ENCODE measurements around the gene NPC1.
A peak's percentile ranks its signal among the peaks of the same experiment; 100 is the strongest.
"Not testable (repeated sequence)": the region's sequence is repeated elsewhere in the genome, so short reads cannot be mapped to it uniquely, and the experiment has no call there.

NPC1 gene

GRCh38 chr18:23515911-23516546 lies 70.3 kb downstream of the NPC1 start:
- DNase-seq: peak; percentile 85

DNA sequence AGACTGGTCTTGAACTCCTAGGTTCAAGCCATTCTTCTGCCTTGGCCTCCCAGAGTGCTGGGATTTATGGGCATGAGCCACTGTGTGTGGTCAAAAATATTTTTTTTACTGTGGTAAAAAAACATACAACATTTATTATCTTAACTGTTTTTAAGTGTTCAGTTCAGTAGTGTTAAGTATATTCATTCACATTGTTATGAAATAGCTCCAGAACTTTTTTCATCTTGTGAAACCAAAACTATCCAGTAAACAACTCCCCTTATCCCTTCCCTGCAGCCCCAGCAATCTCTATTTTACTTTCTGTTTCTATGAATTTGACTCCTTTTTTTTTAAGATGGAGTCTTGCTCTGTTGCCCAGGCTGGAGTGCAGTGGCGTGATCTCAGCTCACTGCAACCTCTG lies 73.7 kb downstream of the NPC1 start:
- no peak for DNase-seq

GRCh38 chr18:23512216-23512615 lies 74.1 kb downstream of the NPC1 start:
- DNase-seq: not testable (repeated sequence)

- DNase-seq: not testable (repeated sequence)
These were observed 75.4 kb downstream of the NPC1 start for GRCh38 chr18:23510923-23511322.

DNA sequence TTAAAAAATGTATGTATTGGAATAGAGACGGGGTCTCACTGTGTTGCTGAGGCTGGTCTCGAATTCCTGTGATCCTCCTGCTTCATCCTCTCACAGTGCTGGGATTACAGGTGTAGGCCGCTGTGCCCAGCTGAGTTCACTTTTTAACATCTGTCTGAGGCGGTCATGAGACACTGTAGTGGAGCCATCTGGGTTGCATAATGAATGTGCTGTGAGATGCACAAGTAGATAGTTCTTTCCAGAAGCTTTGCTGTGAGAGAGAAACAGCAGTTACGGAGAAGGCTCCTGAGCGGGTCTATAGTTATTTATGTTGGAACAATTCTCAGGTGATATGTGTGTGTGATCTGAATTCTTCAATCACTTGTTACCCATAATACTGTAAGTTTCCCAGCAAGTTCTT lies 79.9 kb downstream of the NPC1 start:
- no peak for DNase-seq

GRCh38 chr18:23504720-23505119 lies 81.6 kb downstream of the NPC1 start:
- DNase-seq: no peak

- DNase-seq: no peak
These were observed 82.4 kb downstream of the NPC1 start for GRCh38 chr18:23503963-23504344.

GRCh38 chr18:23503038-23503962 lies 83.0 kb downstream of the NPC1 start, which contains the start of gene RMC1:
RMC1 (plus strand) TSS chr18:23503511; CDS start chr18:23503619, 108 bp downstream.
- peak; percentile 89 for DNase-seq

DNA sequence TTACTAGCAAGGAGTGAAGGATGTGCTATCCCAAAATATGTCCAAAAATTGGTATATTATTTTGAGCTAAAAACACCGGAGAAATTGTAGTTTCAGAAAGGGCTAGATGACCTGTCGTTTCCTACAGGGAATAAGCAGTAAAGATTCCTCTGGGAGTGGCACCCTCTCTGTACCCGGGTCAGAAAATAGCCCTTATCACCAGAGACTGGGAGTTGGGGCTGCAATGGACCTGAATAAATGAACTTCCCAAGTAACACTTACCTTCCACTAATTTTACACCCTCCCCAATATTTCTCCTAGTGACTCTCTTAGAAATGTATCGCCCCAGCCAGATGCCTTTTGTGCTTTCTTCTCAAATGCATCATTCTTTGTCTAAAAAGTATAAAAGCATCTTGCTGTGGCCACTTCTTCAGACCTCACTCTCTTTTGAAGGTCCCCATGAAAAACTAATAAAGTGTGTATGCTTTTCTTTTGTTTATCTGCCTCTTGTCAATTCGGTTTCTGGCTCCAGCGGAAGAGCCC lies 83.7 kb downstream of the NPC1 start:
- no peak for DNase-seq

DNA sequence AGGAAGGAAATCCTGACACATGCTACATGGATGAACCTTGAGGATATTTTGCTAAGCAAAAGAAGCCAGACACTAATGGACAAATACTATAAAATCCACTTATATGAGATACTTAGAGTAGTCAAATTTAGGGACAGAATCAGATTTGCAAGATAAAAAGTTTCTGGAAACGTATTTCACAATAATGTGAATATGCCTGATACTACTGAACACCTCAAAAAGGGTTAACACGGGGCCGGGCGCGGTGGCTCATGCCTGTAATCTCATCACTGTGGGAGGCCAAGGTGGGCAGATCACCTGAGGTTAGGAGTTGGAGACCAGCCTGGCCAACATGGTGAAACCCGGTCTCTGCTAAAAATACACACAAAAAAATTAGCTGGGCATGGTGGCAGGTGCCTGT lies 84.7 kb downstream of the NPC1 start:
- DNase-seq: no peak

DNA sequence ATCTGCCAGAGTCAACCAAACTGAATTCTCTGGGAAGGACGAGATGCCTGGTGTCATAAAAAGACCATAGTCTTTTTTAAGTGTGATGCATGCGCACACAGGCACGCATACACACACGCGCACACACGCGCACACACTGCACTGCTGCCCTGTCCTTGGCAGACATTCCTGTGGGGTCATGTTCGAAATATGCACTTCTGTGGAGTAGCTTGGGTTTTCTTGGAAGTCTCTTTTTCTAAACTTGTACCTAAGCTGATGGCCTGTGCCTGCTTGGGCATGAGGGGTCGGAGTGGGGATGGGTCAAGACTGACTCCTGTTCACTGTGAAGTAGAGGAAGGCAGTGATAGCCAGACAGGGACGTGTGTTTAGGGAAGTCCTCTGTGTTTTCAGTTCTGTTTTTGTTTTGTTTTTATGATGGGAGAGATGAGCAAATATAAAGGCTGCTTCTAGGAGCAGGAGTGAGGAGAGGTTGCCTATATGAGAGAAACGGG lies 87.0 kb downstream of the NPC1 start:
- DNase-seq: no peak

GRCh38 chr18:23498877-23499276 lies 87.4 kb downstream of the NPC1 start:
- peak; percentile 63 for DNase-seq

DNA sequence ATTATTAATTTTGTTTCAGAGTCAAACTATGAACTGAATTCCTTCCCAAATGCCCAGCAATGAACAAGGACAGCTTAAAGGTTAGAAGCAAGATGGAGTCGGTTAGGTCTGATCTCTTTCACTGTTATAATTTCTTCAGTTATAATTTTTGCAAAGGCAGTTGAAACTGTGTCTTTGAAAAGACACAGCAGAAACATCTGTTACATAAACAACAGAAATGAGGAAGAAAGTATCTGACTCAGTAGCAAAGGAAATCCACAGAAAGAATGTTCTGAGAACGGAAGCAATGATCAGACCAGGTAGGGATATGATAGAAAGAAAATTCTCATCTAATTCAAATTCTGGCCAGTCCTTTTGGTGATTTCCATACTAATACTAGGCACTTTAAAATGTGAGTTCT lies 88.2 kb downstream of the NPC1 start:
- DNase-seq: no peak

DNA sequence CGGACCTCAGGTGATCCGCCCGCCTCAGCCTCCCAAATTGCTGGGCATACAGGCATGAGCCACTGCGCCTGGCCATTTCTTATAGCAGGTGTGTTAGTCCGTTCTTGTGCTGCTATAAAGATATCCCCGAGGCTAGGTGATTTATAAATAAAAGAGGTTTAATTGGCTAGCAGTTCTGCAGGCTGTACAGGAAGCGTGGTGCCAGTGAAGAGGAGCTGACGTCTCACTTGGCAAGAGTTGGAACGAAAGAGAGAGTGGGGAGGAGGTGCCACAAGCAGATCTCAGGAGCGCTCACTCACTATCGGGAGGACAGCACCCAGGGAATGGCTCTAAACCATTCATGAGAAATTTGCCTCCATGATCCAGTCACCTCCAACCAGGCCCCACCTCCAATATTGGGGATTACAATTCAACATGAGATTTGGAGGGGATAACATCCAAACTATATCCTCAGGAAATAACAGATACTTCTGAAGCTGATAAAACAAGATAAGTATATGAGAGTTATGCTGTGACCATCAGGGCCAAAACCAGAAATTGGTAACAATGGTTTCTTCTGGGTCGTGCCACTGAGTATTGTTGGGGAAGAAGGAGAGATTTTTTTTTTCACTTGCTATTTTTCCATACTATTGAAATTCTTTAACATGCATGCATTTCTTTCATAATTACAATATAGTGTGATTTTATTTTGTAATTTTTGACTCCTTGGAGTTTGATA lies 90.4 kb downstream of the NPC1 start:
- no peak for DNase-seq

GRCh38 chr18:23494992-23495391 lies 91.3 kb downstream of the NPC1 start:
- no peak for DNase-seq

- no peak for DNase-seq
These were observed 92.7 kb downstream of the NPC1 start for GRCh38 chr18:23493654-23494053.

DNA sequence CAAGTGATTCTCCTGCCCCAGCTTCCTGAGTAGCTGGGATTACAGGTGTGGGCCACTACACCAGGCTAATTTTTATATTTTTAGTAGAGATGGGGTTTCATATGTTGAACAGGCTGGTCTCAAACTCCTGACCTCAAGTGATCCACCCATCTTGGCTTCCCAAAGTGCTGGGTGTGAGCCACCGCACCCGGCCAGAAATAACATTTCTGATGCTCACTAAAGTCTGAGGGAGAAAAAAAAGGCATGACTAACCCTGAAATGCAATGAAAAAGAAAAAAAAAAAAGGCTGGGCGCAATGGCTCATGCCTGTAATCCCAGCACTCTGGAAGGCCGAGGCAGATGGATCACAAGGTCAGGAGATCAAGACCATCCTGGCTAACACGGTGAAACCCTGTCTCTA lies 96.7 kb downstream of the NPC1 start:
- DNase-seq: not testable (repeated sequence)

- no peak for DNase-seq
These were observed 98.4 kb downstream of the NPC1 start for GRCh38 chr18:23487738-23488570.

GRCh38 chr18:23485386-23485785 lies 100.9 kb downstream of the NPC1 start:
- no peak for DNase-seq

DNA sequence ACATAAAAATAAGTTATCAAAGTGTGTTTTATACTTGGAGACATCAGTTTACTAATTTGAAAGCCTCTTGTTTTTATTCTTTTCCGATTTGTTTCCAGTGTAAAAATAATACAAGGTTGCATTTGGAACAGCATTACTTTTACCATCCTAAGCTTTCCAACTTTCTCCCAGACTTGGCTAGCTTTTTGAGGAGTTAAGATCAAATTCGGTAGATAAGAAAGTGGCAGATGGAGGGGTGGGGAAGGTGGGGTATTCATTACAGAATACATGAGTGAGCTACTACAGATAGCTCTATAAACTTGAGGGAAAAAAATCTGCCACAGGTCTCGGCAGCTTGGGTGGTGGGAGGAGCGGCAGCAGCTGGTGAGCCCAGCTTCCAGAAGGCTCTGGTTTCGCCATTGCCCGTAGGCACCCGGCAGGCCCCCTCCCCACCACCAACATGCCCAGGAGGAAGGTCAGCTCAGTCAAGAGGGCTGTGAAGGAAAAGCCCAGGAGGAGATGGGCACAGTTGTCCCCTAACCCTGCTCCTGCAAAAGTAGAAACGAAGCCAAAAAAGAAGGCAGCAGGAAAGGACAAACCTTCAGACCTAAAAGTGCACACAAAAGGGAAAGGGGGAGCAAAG lies 101.6 kb downstream of the NPC1 start:
- DNase-seq: no peak

All from NCI-H2227 treated with DMSO at 0.1 percent for 48 hours (cell line).